ENCODE results near the gene TOPBP1.

Gene TOPBP1

GRCh38 chr3:133659806-133660205 is 1.9 kb downstream of the TOPBP1 start:
- Histone ChIP-seq H3K27ac (no peak overlapping the region), H3K9me3 (no peaks in the 10 kb centered on the region), H3K4me3 (no peak overlapping the region), H3K36me3 (peaks cover 19 to 43% (median 27%) of the 10 kb centered on the region in 3 donors), H3K4me1 (peaks cover 0 to 23% (median 4%) of the 10 kb centered on the region in 4 donors), H3K27me3 (no peaks in the 10 kb centered on the region)
- no peak for TF ChIP-seq CTCF (IDR thresholded peaks at IDR 0.05)
- no peak for DNase-seq
- intact Hi-C loops (cut with DNase I; ENCODE audit: low total_unique reads), result loop anchor here (10.0 kb wide), 2 partner anchors 265 to 955 kb away; no protein-coding TSS in a partner anchor

- H3K9me3 ChIP-seq, result no peaks in the 10 kb centered on the region
- intact Hi-C loops (cut with DNase I; ENCODE audit: low total_unique reads), result loop anchor here (10.0 kb wide), 1 partner anchor 951 kb away; no protein-coding TSS in a partner anchor
- TF ChIP-seq CTCF (IDR thresholded peaks at IDR 0.05), result no peak
- peaks cover 30 to 73% (median 53%) of the 10 kb centered on the region in 3 donors for H3K36me3 ChIP-seq
- no peaks in the 10 kb centered on the region for H3K27me3 ChIP-seq
- no peak for DNase-seq
- H3K27ac ChIP-seq, result no peak overlapping the region
- peaks cover 0 to 12% (median 0%) of the 10 kb centered on the region in 4 donors for H3K4me1 ChIP-seq
- H3K4me3 ChIP-seq, result no peak overlapping the region
Measured at GRCh38 chr3:133655731-133656515, 5.8 kb downstream of the TOPBP1 start.

- intact Hi-C loops (cut with DNase I; ENCODE audit: low total_unique reads), result loop anchor here (10.0 kb wide), 1 partner anchor 945 kb away; no protein-coding TSS in a partner anchor
- Histone ChIP-seq H3K36me3 (peaks cover 28 to 60% (median 56%) of the 10 kb centered on the region in 3 donors), H3K4me3 (no peak overlapping the region), H3K4me1 (peaks cover 0 to 3% (median 0%) of the 10 kb centered on the region in 4 donors), H3K9me3 (no peaks in the 10 kb centered on the region), H3K27me3 (no peaks in the 10 kb centered on the region), H3K27ac (no peak overlapping the region)
- no peak for TF ChIP-seq CTCF (IDR thresholded peaks at IDR 0.05)
- no peak for DNase-seq
Measured at GRCh38 chr3:133649486-133650068, 12.2 kb downstream of the TOPBP1 start.

- no peak overlapping the region for H3K27ac ChIP-seq
- H3K9me3 ChIP-seq, result no peaks in the 10 kb centered on the region
- no peaks in the 10 kb centered on the region for H3K27me3 ChIP-seq
- intact Hi-C loops (cut with DNase I; ENCODE audit: low total_unique reads), result no loop called here
- no peak for TF ChIP-seq CTCF (IDR thresholded peaks at IDR 0.05)
- H3K36me3 ChIP-seq, result peaks cover 42 to 66% (median 44%) of the 10 kb centered on the region in 3 donors
- peaks cover 0 to 3% (median 0%) of the 10 kb centered on the region in 4 donors for H3K4me1 ChIP-seq
- no peak overlapping the region for H3K4me3 ChIP-seq
- no peak for DNase-seq
Measured at GRCh38 chr3:133644768-133645167, 17.0 kb downstream of the TOPBP1 start.

GRCh38 chr3:133643611-133644010 is 18.1 kb downstream of the TOPBP1 start:
- no peak for DNase-seq
- Histone ChIP-seq H3K27ac (no peak overlapping the region), H3K36me3 (peaks cover 41 to 65% (median 48%) of the 10 kb centered on the region in 3 donors)

More at GRCh38 chr3:133643611-133644010, 18.1 kb downstream of the TOPBP1 start:
- Histone ChIP-seq H3K4me3 (no peak overlapping the region), H3K4me1 (peaks cover 0 to 3% (median 0%) of the 10 kb centered on the region in 4 donors), H3K27me3 (no peaks in the 10 kb centered on the region), H3K9me3 (no peaks in the 10 kb centered on the region)
- no peak for TF ChIP-seq CTCF (IDR thresholded peaks at IDR 0.05)
- intact Hi-C loops (cut with DNase I; ENCODE audit: low total_unique reads), result no loop called here

Data from tibial artery (tissue), 4 donors.